CD4-positive, alpha-beta T cell treated with Interleukin-4 for 1 hour (primary cell): Measurements from ENCODE around the gene CD40LG.

Experiments
- DNase-seq, 2 donors: peaks; one replicate each; pipeline ENCODE4 v3.0.0-alpha.2; 2020 to 2022

The CD40LG gene

DNA sequence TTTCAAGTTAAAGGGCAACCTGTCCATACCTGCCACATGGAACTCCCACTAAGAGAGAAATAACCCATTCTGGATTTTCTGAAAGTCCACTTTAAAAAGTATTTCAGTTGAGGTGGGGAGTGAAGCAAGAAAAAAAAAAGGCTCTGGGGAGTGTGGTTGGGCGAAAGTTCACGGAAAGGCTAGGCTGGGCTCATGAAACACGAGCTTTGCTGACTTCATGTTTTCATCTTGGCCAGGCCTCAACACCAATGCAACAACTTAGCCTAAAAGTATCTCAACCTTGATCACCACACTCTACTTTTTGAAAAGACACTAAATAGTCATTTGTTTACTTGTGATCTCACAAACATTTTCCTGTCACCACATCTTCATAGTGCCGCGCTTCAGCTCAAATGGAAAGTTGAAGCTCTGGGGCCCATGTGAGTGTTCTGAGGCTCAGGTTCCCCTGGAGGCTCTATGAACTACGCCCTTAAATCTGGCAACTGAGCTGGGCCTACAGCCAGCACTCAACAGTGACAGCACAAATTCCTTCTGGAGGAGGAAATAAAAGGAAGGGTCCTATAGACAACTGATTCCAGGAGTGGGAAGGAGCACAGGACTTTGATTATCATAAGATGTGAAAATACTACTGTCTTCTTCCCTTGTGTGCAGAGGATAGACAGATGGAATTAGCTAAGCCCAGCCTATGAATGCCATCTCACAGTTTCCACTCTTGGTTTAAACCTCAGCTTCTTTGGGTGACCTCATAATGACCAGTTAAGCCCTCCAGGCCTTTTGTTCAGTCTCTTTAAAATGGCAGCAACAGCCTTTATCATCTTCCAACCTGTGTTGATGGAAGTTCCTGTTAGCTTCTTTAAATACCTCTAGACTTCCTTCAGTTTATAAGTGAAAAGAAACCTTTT, 5.1 kb downstream of the CD40LG start:
- no peak for DNase-seq

DNA sequence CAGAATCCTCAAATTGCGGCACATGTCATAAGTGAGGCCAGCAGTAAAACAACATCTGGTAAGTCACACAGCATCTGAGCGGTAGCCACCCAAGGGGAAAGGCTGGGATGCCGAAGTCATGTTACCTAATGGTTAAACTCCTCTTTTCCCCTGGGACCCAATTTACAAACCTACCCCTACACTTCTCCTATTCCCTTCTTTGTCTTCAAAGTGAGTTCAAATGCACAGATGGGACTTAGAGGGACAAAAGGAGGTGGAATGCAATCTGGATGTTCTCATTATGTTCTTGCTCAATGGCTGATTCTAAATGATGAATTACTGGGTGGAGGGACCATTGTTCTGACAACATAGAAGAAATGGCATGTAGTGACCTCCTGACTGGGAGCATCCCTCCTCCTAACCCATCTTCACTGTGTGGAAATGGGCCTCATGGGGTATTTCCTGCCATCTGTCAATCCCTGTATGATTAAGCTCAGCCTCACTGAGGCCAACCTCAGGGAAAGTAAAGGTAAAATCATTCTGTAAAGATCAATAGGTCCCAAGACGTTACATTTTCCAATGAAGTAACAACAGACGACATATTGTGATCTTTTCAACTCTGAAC, 8.5 kb downstream of the CD40LG start:
- DNase-seq: no peak

DNA sequence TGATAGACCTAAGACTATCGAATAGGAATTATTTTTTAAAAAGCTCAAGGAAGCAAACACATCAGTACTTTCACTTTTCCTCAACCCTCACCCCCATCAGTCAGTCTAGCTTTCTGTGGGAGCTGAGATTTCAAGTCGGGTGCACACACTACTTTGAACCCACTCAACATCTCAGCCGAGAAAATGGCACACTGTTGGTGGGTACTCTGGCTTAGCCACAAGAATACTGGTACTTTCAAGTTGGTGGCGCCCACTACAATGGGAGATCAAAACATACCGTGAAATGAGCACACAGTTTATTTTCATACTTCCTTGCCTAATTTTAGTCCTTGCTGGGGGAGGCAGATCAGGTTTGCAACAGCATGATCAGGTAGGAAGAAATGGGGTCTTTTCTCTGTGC, 10.2 kb downstream of the CD40LG start:
- DNase-seq: no peak

DNA sequence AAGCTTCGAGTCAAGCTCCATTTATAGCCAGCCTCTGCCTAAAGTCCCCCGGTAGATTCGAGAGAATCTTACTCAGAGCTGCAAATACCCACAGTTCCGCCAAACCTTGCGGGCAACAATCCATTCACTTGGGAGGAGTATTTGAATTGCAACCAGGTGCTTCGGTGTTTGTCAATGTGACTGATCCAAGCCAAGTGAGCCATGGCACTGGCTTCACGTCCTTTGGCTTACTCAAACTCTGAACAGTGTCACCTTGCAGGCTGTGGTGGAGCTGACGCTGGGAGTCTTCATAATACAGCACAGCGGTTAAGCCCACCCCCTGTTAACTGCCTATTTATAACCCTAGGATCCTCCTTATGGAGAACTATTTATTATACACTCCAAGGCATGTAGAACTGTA, 11.2 kb downstream of the CD40LG start:
- DNase-seq: no peak

DNA sequence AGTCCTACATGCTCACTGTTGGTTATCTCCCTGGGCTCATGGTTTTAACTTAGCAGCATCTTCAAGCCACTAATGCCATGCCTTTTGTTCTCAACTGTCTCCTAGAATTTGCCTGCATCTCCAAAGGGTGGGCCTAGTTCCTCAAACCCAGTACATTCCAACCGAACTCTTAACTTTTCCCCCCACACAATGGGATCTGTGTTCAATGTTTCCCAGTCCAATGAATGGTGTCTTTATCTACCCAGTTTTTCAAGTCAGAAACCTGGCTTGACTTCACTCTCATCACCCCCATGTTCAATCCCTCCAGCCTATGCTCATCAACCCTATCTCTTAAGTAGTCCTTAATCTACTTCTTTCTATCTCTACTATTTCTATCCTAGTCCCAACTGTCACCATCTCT, 12.9 kb downstream of the CD40LG start:
- DNase-seq: no peak

DNA sequence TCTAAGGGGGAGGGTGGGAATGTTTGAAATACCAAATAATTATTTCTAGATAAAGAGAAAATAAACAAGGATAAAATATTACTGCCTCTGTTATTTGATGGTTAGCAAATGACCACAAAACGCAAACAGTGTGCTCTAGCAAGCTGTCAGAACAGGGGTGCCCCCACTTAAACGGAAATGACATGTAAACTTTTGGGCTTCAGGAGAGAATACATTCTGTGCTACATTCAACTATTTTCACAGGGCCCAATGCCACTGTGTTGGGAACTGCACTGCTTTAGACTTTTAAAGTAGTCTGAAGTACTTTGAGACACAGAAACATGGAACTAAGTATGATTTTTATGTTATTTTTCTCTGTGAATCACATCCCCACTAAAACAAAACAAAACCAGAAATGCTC, 14.1 kb downstream of the CD40LG start:
- peak in 1 of 2 donors; percentile 60 for DNase-seq

DNA sequence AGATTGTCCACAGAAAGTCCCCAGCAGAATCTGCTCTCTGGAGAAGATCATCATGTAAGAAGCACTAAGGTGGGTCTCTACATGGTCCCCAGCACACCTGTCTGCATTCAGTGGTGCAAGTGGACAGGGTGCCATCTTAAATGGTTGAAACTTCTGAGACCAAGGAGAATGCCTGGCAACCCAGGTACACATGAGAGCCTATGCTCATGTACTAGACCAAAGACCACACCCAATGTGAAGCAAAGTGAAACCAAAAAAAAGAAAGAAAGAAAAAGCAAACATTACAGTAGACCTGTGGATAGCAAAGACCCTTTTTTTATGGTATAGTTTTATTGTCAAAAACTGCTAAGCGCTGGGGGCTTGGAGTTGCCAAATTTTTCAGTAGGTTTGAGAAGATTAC, 15.0 kb downstream of the CD40LG start:
- no peak for DNase-seq

DNA sequence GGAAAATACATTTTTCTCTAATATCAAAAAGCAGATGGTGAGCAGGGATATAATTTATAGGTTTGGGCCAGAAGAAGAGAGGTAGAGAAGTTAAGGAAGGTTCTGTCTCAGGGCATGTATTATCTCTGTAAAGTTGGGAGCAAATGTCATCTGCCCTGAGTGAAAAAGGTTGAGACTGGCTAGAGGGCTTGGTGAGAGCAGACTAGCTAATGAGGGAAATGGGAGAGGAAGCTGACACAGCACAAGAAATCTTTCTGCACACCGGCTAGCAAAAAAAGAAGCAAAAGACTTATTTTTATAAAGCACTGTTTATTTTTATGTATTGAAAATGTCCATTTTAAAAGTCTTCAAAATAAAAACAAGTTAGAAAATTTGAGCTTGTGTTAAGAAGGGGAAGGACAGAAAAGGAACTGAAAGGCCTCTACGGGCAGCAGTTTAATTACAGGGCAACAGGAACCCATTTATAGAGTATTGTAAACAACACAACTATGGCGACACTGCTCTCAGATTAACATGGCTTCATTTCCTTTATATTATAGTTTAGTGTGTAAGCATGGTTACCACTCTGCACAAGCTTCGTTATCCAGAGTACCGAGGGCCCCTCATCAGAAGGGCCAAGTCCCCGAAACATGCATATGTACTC, 17.4 kb downstream of the CD40LG start:
- no peak for DNase-seq

DNA sequence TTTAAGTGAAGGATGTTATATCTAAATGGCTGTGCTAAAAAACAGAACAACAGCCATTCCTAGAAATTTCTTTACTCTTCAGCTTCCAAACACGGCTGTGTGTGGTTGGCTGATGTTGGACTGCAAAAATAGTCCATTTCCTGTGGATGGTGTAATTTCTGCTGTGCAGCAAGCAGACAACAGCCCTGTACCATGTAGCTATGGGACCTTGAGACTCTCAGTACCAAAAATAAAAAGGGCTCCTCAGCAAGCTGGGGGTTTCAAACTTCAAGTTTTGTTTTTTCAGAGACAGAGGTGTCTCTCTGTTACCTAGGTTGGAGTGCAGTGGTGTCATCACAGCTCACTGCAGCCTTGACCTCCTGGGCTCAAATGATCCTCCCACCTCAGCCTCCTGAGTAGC, 18.1 kb downstream of the CD40LG start:
- DNase-seq: no peak

DNA sequence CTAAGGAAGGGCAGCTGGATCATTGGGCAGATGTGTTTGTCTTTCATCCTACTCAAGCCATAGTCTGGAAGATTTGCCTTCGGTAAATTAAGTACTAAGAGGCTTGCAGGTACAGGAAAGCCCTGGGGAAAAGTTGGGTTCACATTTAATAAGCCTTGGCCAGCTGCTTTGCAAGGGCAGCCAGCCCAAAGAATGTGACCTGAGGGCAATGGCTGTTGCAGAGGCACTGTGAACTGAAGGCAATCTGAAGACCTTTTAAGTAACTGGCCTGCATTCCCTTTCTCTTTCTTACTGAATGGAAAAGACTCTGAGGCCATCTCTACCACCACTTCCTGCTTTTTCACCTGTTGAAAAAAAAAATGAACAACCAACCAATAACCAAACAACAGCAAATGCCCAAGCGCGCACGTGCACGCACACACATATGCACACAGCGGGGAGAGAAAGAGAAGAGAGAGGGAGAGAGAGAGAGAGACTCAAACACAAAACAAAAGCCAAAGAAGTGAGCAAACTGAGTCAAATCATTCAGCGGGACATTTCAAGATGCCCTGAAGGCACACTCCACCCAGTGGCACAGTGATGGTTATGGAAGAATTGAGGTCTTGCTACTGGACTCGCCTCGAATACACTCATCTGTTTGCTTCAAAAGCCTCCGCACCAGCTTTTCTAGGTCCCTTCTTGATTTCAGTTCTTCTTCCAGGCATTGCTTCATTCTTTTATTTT, 19.6 kb downstream of the CD40LG start:
- DNase-seq: no peak

DNA sequence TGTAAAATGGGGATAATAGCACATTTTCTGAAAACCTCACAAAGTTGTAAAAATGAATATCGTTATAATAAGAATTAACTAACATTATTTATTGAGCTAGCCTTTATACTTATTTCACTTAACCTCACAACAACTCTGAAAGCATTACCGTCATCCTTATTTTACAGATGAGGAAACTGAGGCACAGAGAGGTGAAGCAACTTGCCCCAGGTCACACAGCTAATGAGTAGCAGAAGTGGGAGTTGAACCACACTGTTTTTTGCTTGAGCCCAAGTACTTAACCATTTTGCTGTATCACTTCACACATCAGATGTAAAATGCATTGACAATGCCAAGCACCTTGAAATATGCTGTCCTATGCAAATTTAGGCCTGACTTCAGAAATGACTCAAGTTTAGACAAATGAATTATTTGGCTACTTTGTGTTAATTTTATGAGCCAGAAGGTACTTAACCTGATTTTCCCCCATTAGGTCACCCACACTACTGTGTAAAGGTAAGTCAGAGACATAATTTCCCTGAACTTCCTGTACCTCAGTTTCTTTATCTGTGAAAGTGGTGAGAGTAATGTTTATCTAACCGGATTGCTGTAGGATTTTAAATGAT, 23.1 kb downstream of the CD40LG start:
- no peak for DNase-seq

DNA sequence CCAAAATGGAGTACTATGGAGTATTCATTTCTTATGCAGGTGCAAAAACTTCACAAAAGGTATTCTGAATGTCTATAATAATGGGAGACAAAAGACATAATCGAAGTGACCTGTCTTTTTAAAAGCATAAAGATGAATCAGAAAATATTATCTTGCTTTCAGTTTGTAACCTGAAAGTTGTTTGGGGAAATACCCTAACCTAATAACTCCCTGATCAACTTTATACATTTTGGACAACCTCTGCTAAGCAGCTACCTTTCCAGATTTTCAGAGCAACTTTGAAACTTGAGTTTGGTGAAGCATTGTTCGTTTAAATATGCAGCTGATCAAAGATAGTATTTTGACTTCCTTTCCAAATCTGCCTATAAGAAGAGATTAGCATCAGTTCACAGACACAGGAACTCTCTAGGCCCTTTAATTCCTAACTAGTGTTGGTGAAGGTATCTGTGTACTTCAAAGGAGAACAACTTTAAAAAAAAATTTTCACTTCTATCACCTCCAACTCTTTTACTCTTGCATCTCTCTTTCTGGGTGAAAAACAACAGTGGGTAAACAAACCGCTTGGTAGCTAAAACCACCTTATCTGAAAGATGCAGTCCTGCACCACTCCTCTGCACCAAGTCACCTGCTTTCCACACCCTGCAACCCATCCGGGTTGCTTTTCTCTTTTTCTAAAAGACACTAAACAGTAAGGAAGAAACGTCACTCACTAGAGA, 26.5 kb downstream of the CD40LG start:
- DNase-seq: peak; percentile 24 to 70

DNA sequence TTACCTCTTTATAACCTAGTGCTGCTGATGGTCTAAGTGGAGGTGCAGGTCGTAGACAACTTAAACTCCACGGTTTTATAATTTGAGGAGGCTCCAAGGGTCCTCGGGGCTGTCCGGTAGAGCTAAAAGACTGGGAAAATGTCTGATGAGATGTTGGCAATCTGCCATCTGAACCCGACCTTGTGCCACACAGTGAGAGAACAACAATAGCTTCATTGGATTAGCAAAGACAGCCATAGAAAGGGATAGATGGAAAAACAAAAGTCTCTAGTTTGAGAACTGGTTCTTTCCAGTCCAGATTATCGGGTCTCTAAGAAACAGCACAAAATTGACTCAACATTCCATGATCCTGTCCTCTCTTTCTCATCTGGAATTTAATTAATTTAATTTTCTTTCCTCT, 31.6 kb downstream of the CD40LG start:
- DNase-seq: no peak

DNA sequence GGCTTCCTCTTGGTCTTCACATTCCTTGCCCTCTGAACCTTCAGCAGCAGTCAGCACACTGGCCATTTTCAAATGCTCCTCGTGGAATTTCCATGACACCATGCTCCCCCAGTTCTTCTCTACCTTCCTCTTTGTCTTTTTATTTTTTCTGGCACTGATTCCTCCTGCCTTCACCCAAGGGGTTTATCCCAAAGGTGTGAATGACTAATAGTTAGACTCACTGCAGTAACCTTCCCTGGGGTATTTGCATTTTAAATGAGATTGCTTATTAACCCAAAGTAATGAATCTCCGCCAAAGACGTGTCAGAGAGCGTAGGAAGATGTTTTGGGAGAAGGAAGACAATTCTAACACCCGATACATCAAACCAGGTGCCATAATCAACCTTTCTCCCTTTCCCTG, 36.2 kb downstream of the CD40LG start:
- DNase-seq: no peak

DNA sequence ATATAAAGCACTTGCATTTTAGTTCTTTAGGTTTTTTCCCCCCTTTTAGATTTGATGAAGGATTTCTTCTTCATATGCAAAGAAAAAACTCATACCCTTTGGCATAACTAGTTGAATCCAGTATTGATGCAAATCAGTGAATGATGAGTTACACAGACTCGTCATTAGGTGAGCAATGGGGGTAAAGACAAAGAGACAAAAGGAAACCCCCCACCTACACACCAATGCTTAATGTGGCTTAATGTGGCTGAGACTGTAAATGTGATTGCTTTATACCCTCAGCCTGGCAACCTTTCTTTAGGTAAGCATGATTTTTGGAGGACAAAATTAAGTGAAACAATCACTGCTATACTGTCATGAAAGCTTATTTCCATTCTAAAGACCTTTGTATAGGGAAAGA, 39.5 kb downstream of the CD40LG start:
- DNase-seq: peak in 1 of 2 donors; percentile 50

DNA sequence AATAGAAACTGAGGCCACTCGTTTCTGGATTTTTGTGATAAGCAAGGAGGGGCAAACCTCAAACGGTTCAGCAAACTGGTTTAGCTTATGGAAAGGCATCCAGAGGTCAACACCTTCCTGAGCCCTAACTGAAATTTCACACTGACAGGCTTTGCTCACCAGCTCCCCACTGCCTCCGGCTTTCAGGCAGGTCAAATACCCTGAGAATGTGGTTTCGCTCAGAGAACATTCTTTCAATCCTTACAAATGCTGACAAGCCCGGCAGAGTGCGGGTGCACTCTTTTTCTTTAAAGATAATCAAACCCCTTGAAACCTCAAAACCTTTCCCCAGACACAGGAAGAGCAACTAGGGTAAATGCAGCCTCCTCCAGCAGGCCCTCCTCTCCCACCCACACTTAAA, 41.5 kb downstream of the CD40LG start:
- no peak for DNase-seq

DNA sequence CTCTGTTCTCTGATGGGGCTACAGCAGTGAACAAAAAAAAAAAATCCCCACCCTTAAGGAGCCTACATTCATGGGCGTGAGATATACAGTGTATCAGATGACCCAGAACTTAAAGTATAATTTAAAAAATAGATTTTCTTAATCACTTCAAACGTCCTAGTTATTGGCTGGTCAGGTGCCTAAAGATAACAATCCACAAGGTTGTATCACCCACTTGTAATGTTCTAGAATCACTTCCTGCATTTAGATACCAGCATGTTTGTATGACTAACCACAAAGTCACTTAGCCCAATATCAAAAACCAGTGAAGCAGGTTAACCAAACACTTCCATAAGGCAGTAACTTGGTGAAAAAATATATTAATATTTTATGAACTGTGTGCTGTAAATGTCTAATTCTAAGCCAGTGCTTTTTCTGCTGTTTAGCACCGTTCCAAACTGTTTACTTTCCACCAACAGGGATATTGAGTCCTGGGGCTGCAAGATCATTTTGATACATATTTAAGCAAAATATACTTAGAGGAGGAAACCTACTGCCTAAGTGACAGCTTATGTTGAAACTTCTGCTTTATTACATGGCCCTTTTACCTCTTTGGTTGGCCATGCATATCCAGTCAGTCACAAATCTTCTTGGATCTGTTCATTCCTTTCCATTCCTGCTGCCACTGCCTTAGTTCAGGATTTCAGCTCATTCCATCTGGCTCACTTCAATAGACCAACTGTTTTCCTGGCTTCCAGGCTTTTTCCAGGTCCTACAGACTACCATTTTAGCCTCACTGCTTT, 43.3 kb downstream of the CD40LG start:
- DNase-seq: peak in 1 of 2 donors; percentile 53

DNA sequence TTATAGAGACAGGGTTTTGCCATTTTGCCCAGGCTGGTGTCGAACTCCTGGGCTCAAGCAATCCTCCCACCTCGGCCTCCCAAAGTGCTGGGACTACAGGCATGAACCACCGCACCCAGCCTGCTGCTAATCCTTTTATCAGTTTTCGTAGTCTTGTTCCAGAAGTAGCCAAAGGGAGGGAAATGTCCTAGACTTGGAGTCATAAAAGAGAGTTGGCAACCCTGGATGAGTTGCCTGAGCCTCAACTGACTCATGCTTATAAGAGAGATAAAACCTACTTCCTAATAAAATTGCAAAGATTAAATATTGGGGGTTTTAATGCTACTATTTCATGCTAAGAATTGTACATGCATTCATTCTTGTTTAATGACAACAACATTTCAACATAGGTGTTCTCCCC, 44.3 kb downstream of the CD40LG start:
- DNase-seq: no peak

DNA sequence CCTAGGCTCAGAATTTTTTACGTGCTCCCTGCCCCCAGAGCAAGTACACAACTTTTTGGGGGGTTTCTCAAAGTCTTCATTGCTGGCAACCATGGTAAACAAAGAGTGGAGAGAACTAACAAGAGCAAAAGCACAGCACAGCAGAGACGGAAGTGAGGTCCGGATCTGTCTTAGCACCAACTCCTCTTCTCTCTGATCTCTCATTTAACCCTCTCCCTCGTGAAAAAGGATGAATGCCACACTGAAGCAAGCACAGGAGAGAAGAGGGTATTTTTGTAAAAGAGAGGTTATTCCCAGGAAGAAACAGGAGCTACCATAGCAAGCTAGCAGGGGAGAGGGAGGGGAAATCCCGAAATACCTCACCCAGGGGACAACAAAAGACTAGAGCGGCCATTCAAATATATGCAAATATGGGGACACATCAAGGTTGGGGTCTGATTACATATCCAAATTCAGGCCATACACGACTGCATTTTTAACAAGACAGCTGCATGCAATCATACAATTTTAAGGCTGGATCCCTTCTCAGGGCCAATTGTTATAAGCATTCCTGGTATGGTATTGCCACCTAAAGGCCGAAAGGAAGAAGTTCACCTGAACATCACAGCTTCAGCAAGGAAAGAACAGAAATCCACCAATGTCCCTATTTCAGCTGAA, 46.6 kb downstream of the CD40LG start:
- DNase-seq: peak; percentile 45 to 72

DNA sequence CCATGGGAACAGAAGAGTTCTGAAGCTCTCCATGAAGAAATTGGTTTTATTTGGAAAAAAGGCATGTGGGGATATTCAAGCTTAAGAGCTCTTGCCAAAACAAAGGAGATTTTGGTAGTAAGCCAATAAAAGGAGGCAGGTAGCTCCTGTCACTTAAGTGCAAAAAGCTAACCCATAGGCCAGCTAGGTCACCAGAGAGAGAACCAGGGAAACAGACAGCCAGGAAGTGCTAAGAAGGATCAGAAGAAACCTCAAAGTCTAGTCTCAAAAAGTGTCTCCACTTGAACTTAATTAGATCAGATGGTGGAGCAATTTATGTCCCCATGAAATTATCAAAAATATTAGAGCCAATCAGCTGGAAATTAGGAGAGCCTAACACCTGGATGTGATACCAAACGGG, 49.2 kb downstream of the CD40LG start:
- peak in 1 of 2 donors; percentile 29 for DNase-seq

DNA sequence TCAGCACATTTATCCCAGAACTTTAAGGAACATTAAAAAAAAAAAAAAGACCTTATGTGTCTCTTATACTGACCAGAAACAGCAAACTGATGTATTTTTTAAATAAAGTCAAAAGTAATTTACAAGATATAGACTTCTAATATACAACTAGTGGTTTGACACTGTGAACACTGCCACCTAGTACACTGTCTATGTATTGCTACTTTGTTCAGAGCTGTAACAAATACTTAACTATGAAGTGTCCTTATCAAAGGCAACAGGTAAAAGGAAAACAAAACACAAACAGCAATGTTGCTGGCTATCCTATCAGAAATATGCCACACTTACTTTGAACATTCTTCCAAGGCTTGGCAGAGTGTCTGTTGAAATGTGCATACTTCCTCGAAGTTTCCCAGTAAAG, 60.4 kb downstream of the CD40LG start:
- DNase-seq: peak in 1 of 2 donors; percentile 40
